ENCODE data around the gene BCKDHB.

Gene BCKDHB

GRCh38 chr6:80380566-80380965 lies 274.1 kb downstream of the BCKDHB start:
- Histone ChIP-seq H3K27ac (no peak overlapping the region), H3K4me1 (peaks cover 0 to 3% (median 0%) of the 10 kb centered on the region in 4 donors), H3K36me3 (no peaks in the 10 kb centered on the region), H3K27me3 (no peaks in the 10 kb centered on the region), H3K9me3 (no peaks in the 10 kb centered on the region), H3K4me3 (no peak overlapping the region)
- no peak for DNase-seq
- TF ChIP-seq CTCF (IDR thresholded peaks at IDR 0.05): no peak
- intact Hi-C loops (cut with DNase I; ENCODE audit: low total_unique reads): no loop called here

GRCh38 chr6:80382811-80383210 lies 276.3 kb downstream of the BCKDHB start:
- no peaks in the 10 kb centered on the region for H3K36me3 ChIP-seq
- H3K27ac ChIP-seq: no peak overlapping the region
- intact Hi-C loops (cut with DNase I; ENCODE audit: low total_unique reads): no loop called here
- no peaks in the 10 kb centered on the region for H3K27me3 ChIP-seq
- H3K9me3 ChIP-seq: no peaks in the 10 kb centered on the region
- peaks cover 0 to 3% (median 0%) of the 10 kb centered on the region in 4 donors for H3K4me1 ChIP-seq
- no peak for DNase-seq
- TF ChIP-seq CTCF (IDR thresholded peaks at IDR 0.05): no peak
- H3K4me3 ChIP-seq: no peak overlapping the region

GRCh38 chr6:80388507-80388906 lies 282.0 kb downstream of the BCKDHB start:
- Histone ChIP-seq H3K4me3 (no peak overlapping the region), H3K27ac (no peak overlapping the region), H3K4me1 (no peaks in the 10 kb centered on the region), H3K36me3 (peaks cover 0 to 3% (median 0%) of the 10 kb centered on the region in 3 donors), H3K27me3 (no peaks in the 10 kb centered on the region), H3K9me3 (no peaks in the 10 kb centered on the region)
- intact Hi-C loops (cut with DNase I; ENCODE audit: low total_unique reads): no loop called here
- TF ChIP-seq CTCF (IDR thresholded peaks at IDR 0.05): no peak
- DNase-seq: no peak

Measured in tibial artery (tissue), 4 donors.